Epithelial cell of proximal tubule (primary cell): Measurements from ENCODE around the gene MLLT1. TPM values are rescaled to one million over a fixed set of nuclear protein-coding genes. Genes with fewer than 3 reads are reported as not detected.

Experiments used
- DNase-seq: peaks from one replicate; pipeline ENCODE4 v3.0.0-alpha.2; 2011; ENCODE audit warnings: low read depth
- H3K4me3 ChIP-seq: 2 replicates; pipeline ENCODE4 v1.5.1; 2011; ENCODE audit warnings: low read depth, mild to moderate bottlenecking, low read length
- CTCF ChIP-seq: conservative IDR thresholded peaks from 2 replicates; pipeline ENCODE4 v1.5.1; 2012; ENCODE audit warnings: low read depth, mild to moderate bottlenecking, low read length
- total RNA-seq: library from RNA; depleted of rRNA; stranded (reverse); fragments of >200 nt; gene quantifications from 2 replicates; pipeline ENCODE4 v1.2.3, GENCODE V29; 2015

MLLT1 gene
- total RNA-seq, 1 donor from 2014 or later, result 15.2 TPM

- no peak overlapping the region for H3K4me3 ChIP-seq
- TF ChIP-seq CTCF, result no peak
- DNase-seq, result no peak
Observed at GRCh38 chr19:6249296-6249695, 30.5 kb downstream of the MLLT1 start.

GRCh38 chr19:6248844-6249243, 30.9 kb downstream of the MLLT1 start:
- no peak for DNase-seq
- no peak for TF ChIP-seq CTCF

GRCh38 chr19:6248341-6248740, 31.4 kb downstream of the MLLT1 start:
- no peak overlapping the region for H3K4me3 ChIP-seq
- no peak for DNase-seq
- TF ChIP-seq CTCF, result no peak

More at GRCh38 chr19:6248844-6249243, 30.9 kb downstream of the MLLT1 start:
- H3K4me3 ChIP-seq, result no peak overlapping the region

GRCh38 chr19:6247007-6247288, 32.8 kb downstream of the MLLT1 start:
- DNase-seq, result no peak
- TF ChIP-seq CTCF, result no peak
- H3K4me3 ChIP-seq, result no peak overlapping the region

- TF ChIP-seq CTCF, result no peak
- no peak overlapping the region for H3K4me3 ChIP-seq
- DNase-seq, result no peak
Observed at GRCh38 chr19:6246174-6247006, 33.4 kb downstream of the MLLT1 start.

GRCh38 chr19:6242677-6243076, 37.1 kb downstream of the MLLT1 start:
- TF ChIP-seq CTCF, result no peak
- no peak overlapping the region for H3K4me3 ChIP-seq
- DNase-seq, result no peak
